Ovary (tissue), 9 donors: ENCODE results near the gene UTRN. TPM values are rescaled to one million over a fixed set of nuclear protein-coding genes. Genes with fewer than 3 reads are reported as not detected.
A peak's percentile ranks its signal among the peaks of the same experiment; 100 is the strongest.

ENCODE experiments used
- DNase-seq, 5 donors: peaks; one replicate each; pipeline ENCODE4 v3.0.0-alpha.2; 2019 to 2020
- H3K27ac ChIP-seq, 2 donors: fragments of 200-600 bp; one replicate each; pipeline versions ENCODE4 v1.5.1 to v1.8.0; 2019 to 2022
- H3K27me3 ChIP-seq: fragments of 200-600 bp; one replicate; pipeline ENCODE4 v1.8.0; 2022
- H3K36me3 ChIP-seq: fragments of 200-600 bp; sonication (generic); one replicate; pipeline ENCODE4 v1.5.1; 2019
- H3K4me1 ChIP-seq: one replicate; pipeline ENCODE4 v1.8.1; 2013; ENCODE audit warnings: mild to moderate bottlenecking, moderate library complexity; ENCODE audit not compliant: insufficient read depth
- H3K4me3 ChIP-seq: fragments of 200-600 bp; sonication (generic); one replicate; pipeline ENCODE4 v1.5.1; 2017
- H3K9me3 ChIP-seq, 2 donors: fragments of 200-600 bp in 1 of 2; sonication (generic) in 1 of 2; one replicate each; pipeline versions ENCODE4 v1.5.1 to v1.8.1; 2013 to 2019; ENCODE audit warnings: mild to moderate bottlenecking in 1 of 2, moderate library complexity in 1 of 2
- CTCF ChIP-seq, 3 donors: fragments of 450-650 bp in 2 of 3; fragments of 200-600 bp in 1 of 3; IDR thresholded peaks; one replicate each; pipeline versions ENCODE4 v1.5.1 to v1.8.0; 2016 to 2022; ENCODE audit warnings: antibody characterized with exemption in 3 of 3, mild to moderate bottlenecking in 1 of 3
- EP300 ChIP-seq: sonication (generic); formaldehyde crosslinking; IDR thresholded peaks from one replicate; pipeline ENCODE4 v1.6.1; 2017; ENCODE audit warnings: antibody characterized with exemption
- POLR2A ChIP-seq: fragments of 450-650 bp; IDR thresholded peaks from one replicate; pipeline ENCODE4 v1.6.1; 2017; ENCODE audit warnings: antibody characterized with exemption, mild to moderate bottlenecking, moderate library complexity
- WGBS, 3 donors: extraction: QIAGEN DNeasy Blood & Tissue Kit in 1 of 3; methylation state at CpG; one replicate each; pipeline versions ENCODE4 v1.1.5 to v1.1.7; 2013 to 2017; 5-methylcytosine and 5-hydroxymethylcytosine counted together
- intact Hi-C, 4 donors: fragments of 100-400 bp; cut with DNase I; formaldehyde crosslinking; loops; one replicate each; pipeline versions ENCODE4 v1.11.0 to v1.15.1; 2022 to 2023
- polyA plus RNA-seq, 2 donors: library from polyadenylated mRNA; stranded (reverse); fragments of 200-250 nt in 1 of 2; fragments of 350-450 nt in 1 of 2; fragmentation: Illumina TruSeq in 1 of 2; extraction: RNeasy Lipid Tissue Mini Kit (QIAGEN cat#74804) in 1 of 2; gene quantifications; one replicate each; pipeline ENCODE4 v1.2.3, GENCODE V29; 2013 to 2014
- total RNA-seq, 7 donors: library from RNA; depleted of rRNA in 2 of 7; stranded (reverse); fragments of >200 nt in 2 of 7; fragmentation: NEBNext Ultra II Directional in 3 of 7; extraction: Animal tissue kit (Norgen Biotek cat#: 25700) in 3 of 7; gene quantifications; one replicate each; pipeline versions ENCODE4 v1.1.0 to v1.2.4, GENCODE V29; 2016 to 2023
- donor health status: DM: no; HTN: no; CAD: no; lungs with moderate emphysema.
- donor health status: DM: no; HTN: no; CAD: no.
- donor health status: Bipolar disorder and iron deficiency.
- donor health status: DM: yes; HTN: yes; CAD: no.
- donor health status: DM: no; HTN: no; CAD: no.
- donor health status: DM: yes; HTN: yes; CAD: no.

Gene UTRN
- total and polyA plus RNA-seq, 9 donors = 27.6 to 155 (median 129) TPM

- Histone ChIP-seq H3K9me3 (no peaks in the 10 kb centered on the region), H3K4me1 (peaks cover 3% of the 10 kb centered on the region), H3K4me3 (no peak overlapping the region), H3K27ac (no peak overlapping the region), H3K27me3 (no peaks in the 10 kb centered on the region), H3K36me3 (no peaks in the 10 kb centered on the region)
- TF ChIP-seq POLR2A = no peak
- DNase-seq = no peak
- intact Hi-C loops = no loop called here
- 95 to 96% (median 96%) methylated on average over 10 of the region's 10 CpGs for WGBS, 3 donors
Observed at GRCh38 chr6:144262470-144263369, 22.4 kb upstream of the UTRN start.

GRCh38 chr6:144263786-144264185 lies 21.3 kb upstream of the UTRN start:
- Histone ChIP-seq H3K36me3 (no peaks in the 10 kb centered on the region), H3K9me3 (no peaks in the 10 kb centered on the region), H3K4me3 (no peak overlapping the region), H3K27ac (peak overlapping the region in 1 of 2 donors; percentile 34), H3K27me3 (no peaks in the 10 kb centered on the region), H3K4me1 (peaks cover 3% of the 10 kb centered on the region)
- TF ChIP-seq CTCF (IDR thresholded peaks at IDR 0.05) = no peak
- TF ChIP-seq POLR2A = no peak
- no peak for TF ChIP-seq EP300
- DNase-seq = no peak
- 30 to 49% (median 39%) methylated on average over 3 of the region's 3 CpGs for WGBS, 3 donors
- intact Hi-C loops = no loop called here

- H3K4me3 ChIP-seq = no peak overlapping the region
- peak; percentile 25 to 45 (median 43) for DNase-seq
Observed at GRCh38 chr6:144264270-144265060, 20.7 kb upstream of the UTRN start.

GRCh38 chr6:144265061-144265357 lies 20.1 kb upstream of the UTRN start:
- no peak for DNase-seq
- Histone ChIP-seq H3K9me3 (no peaks in the 10 kb centered on the region), H3K27me3 (no peaks in the 10 kb centered on the region), H3K27ac (peak overlapping the region in 1 of 2 donors; percentile 34), H3K36me3 (no peaks in the 10 kb centered on the region), H3K4me1 (peaks cover 3% of the 10 kb centered on the region), H3K4me3 (no peak overlapping the region)
- TF ChIP-seq EP300 (no peak), POLR2A (no peak), CTCF (IDR thresholded peaks at IDR 0.05) (no peak)
- intact Hi-C loops = no loop called here
- WGBS, 3 donors = 11 to 30% (median 26%) methylated on average over 4 of the region's 4 CpGs

More at GRCh38 chr6:144264270-144265060, 20.7 kb upstream of the UTRN start:
- Histone ChIP-seq H3K4me1 (peaks cover 3% of the 10 kb centered on the region), H3K27ac (peak overlapping the region in 1 of 2 donors; percentile 34), H3K27me3 (no peaks in the 10 kb centered on the region), H3K9me3 (no peaks in the 10 kb centered on the region), H3K36me3 (no peaks in the 10 kb centered on the region)
- WGBS, 3 donors = 7 to 25% (median 23%) methylated on average over 7 of the region's 7 CpGs
- no peak for TF ChIP-seq CTCF (IDR thresholded peaks at IDR 0.05)
- TF ChIP-seq EP300 = no peak
- TF ChIP-seq POLR2A = no peak
- intact Hi-C loops = no loop called here
